BLaER1 (cell line): ENCODE measurements around the gene TMA7B.

Source experiments
- H3K27ac ChIP-seq: shearing (Covaris generic); formaldehyde crosslinking; 2 replicates; pipeline ENCODE4 v1.8.1; 2022
- H3K27me3 ChIP-seq: shearing (Covaris generic); formaldehyde crosslinking; 2 replicates; pipeline ENCODE4 v1.8.1; 2022
- H3K36me3 ChIP-seq: shearing (Covaris generic); formaldehyde crosslinking; 2 replicates; pipeline ENCODE4 v1.8.1; 2022
- H3K4me1 ChIP-seq: shearing (Covaris generic); formaldehyde crosslinking; 2 replicates; pipeline ENCODE4 v1.8.1; 2022
- H3K4me2 ChIP-seq: shearing (Covaris generic); formaldehyde crosslinking; 2 replicates; pipeline ENCODE4 v1.8.1; 2022
- H3K4me3 ChIP-seq: shearing (Covaris generic); formaldehyde crosslinking; 2 replicates; pipeline ENCODE4 v1.8.1; 2022
- H3K9ac ChIP-seq: shearing (Covaris generic); formaldehyde crosslinking; 2 replicates; pipeline ENCODE4 v1.8.1; 2022
- H3K9me3 ChIP-seq: shearing (Covaris generic); formaldehyde crosslinking; 2 replicates; pipeline ENCODE4 v1.8.1; 2022
- H4K20me1 ChIP-seq: shearing (Covaris generic); formaldehyde crosslinking; 2 replicates; pipeline ENCODE4 v1.8.1; 2022
- Cebpa-rat ChIP-seq: shearing (Covaris generic); IDR thresholded peaks from 2 replicates; pipeline ENCODE4 v1.8.1; 2022

Gene TMA7B

DNA sequence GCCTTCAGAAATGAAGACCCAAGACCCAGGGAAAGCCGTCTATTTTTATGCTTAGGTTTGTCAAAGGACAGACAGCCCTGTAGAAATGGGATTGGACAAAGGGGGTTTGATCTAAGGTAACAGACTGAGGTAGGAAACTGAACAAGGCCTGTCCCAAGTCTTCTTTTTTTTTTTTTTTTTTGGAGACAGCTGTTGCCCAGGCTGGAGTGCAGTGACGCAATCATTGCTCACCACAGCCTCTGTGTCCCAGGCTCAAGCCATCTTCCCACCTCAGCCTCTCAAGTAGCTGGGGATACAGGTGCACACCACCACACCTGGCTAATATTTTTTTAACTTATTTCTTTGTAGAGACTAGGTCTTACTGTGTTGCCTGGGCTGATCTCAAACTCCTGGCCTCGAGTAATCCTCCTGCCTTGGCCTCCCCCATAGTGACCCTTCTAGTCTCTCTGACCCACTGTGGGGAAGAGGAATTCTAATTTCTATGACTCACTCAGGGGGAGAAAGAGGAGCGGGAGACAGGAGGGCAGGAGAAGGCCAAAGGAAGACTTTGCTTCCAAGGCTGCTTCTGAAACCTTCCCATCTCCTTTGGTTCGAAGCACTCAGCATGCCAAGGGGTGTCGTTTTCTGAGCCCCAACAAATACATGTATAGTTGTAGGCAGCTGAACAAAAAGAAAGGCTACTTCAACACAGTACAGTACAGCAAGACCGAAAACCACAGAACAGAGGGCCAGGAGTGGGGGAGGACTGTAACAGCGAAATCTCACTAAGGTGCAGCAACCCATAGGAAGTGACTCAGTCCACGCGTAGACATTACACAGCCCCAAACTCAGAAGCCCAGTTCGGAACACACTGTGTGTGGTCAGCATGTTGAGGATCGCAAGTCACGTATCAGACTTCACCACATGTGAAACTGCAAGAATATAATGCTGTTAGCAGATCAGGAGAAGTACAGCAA lies 872 bp downstream of the TMA7B start:
- Histone ChIP-seq H3K4me2 (peak overlapping the region; percentile 61), H4K20me1 (no peaks in the 10 kb centered on the region), H3K36me3 (no peaks in the 10 kb centered on the region), H3K9me3 (no peaks in the 10 kb centered on the region), H3K4me1 (peaks cover 72% of the 10 kb centered on the region), H3K27me3 (no peaks in the 10 kb centered on the region), H3K9ac (no peak overlapping the region), H3K4me3 (no peak overlapping the region), H3K27ac (no peak overlapping the region)
- TF ChIP-seq Cebpa-rat: peak; percentile 61; the same call in 1 of the 2 replicates

DNA sequence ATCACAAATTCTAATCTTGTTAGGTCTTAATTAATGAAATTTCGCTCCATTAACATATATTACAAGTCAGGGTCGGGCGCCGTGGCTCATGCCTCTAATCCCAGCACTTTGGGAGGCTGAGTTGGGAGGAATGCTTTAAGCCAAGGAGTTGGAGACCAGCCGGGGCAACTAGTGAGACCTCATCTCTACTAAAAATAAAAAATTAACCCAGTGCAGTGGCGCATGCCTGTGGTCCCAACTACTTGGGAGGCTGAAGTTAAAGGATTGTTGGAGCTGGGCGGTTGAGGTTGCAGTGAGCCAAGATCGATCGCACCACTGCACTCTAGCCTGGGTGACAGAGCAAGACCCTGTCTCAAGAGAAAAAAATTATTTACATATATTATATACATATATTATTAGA lies 1.9 kb downstream of the TMA7B start:
- no peaks in the 10 kb centered on the region for H3K27me3 ChIP-seq
- no peaks in the 10 kb centered on the region for H3K36me3 ChIP-seq
- no peak overlapping the region for H3K9ac ChIP-seq
- no peaks in the 10 kb centered on the region for H4K20me1 ChIP-seq
- peaks cover 66% of the 10 kb centered on the region for H3K4me1 ChIP-seq
- H3K4me3 ChIP-seq: no peak overlapping the region
- H3K4me2 ChIP-seq: peak overlapping the region; percentile 61
- TF ChIP-seq Cebpa-rat: no peak
- no peak overlapping the region for H3K27ac ChIP-seq
- H3K9me3 ChIP-seq: no peaks in the 10 kb centered on the region

DNA sequence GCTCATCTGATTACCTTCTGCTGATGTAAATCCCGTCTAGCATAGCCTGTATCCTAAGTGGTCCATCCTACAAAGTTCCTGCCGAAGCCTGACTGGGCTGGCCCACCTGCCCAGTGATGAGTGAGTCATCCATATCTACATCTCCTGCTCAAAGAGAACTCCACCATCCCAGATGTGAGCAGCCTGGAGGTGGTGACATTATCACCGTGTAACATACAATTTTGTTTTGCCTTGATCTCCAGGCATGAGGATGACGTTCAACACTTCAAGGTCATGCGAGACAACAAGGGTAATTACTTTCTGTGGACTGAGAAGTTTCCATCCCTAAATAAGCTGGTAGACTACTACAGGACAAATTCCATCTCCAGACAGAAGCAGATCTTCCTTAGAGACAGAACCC lies 5.6 kb downstream of the TMA7B start:
- Histone ChIP-seq H3K4me1 (peaks cover 32% of the 10 kb centered on the region), H3K9me3 (no peaks in the 10 kb centered on the region), H3K9ac (no peak overlapping the region), H3K27ac (no peak overlapping the region), H3K36me3 (no peaks in the 10 kb centered on the region), H3K4me2 (no peak overlapping the region), H3K4me3 (no peak overlapping the region), H3K27me3 (no peaks in the 10 kb centered on the region), H4K20me1 (no peaks in the 10 kb centered on the region)
- no peak for TF ChIP-seq Cebpa-rat

DNA sequence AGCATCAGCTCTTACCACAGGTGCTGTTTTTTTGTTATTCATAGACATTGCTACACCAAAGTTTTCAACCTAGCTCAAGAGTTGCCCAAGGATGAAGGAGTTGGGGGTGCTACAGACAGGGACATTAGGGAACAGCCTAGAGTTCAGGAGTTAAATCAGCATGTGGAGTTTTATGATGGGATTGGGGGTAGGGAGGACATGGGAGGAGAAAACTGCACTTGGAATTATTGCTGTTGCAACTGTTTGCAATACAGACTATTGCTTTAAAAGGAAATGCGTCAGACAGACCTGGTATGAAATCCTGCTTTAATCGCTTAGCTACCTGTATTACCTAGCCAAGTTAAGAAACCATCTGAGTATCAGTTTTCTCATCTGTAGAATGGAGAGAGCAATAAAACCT lies 6.3 kb downstream of the TMA7B start:
- no peaks in the 10 kb centered on the region for H4K20me1 ChIP-seq
- no peak overlapping the region for H3K4me2 ChIP-seq
- no peaks in the 10 kb centered on the region for H3K27me3 ChIP-seq
- H3K4me1 ChIP-seq: peaks cover 25% of the 10 kb centered on the region
- H3K4me3 ChIP-seq: no peak overlapping the region
- no peaks in the 10 kb centered on the region for H3K36me3 ChIP-seq
- no peaks in the 10 kb centered on the region for H3K9me3 ChIP-seq
- H3K9ac ChIP-seq: no peak overlapping the region
- TF ChIP-seq Cebpa-rat: no peak
- H3K27ac ChIP-seq: no peak overlapping the region

DNA sequence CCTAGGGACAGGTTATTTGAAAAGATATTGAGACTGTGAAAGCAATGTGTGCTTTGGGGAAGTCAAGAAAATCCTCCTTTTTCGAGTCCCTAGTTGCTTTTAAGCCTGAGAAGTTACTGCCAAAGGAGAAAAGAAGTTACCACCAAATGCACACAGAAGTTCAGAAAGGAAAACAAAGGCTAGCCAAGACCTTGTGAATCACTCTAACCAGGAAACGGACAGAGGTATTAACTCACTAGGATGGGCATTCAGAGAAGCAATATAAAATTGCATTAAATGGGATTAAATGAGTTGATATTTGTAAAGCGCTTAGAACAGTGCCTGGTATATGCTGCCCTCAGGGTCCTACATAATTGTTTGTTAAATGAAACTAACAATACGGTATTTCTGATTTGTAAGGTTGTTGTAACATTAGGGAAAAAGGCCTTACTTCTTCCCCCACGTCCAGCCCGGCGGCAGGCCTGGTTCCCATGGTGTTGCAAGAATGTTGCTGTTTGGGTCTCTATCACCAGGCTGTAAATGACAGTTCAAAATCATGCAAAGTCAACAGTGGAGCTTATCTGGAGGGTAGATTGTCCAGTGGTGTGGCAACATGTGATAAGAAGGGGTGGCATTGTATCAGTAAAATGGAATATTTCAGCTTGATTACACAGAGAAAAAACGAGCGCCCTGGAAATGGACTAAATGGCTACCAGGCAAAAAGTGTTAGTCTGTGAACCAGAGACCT lies 7.1 kb downstream of the TMA7B start:
- Histone ChIP-seq H3K4me2 (no peak overlapping the region), H3K36me3 (no peaks in the 10 kb centered on the region), H3K4me1 (peaks cover 17% of the 10 kb centered on the region), H3K9me3 (no peaks in the 10 kb centered on the region), H3K4me3 (no peak overlapping the region), H3K27ac (no peak overlapping the region), H3K9ac (no peak overlapping the region), H3K27me3 (no peaks in the 10 kb centered on the region), H4K20me1 (no peaks in the 10 kb centered on the region)
- no peak for TF ChIP-seq Cebpa-rat

DNA sequence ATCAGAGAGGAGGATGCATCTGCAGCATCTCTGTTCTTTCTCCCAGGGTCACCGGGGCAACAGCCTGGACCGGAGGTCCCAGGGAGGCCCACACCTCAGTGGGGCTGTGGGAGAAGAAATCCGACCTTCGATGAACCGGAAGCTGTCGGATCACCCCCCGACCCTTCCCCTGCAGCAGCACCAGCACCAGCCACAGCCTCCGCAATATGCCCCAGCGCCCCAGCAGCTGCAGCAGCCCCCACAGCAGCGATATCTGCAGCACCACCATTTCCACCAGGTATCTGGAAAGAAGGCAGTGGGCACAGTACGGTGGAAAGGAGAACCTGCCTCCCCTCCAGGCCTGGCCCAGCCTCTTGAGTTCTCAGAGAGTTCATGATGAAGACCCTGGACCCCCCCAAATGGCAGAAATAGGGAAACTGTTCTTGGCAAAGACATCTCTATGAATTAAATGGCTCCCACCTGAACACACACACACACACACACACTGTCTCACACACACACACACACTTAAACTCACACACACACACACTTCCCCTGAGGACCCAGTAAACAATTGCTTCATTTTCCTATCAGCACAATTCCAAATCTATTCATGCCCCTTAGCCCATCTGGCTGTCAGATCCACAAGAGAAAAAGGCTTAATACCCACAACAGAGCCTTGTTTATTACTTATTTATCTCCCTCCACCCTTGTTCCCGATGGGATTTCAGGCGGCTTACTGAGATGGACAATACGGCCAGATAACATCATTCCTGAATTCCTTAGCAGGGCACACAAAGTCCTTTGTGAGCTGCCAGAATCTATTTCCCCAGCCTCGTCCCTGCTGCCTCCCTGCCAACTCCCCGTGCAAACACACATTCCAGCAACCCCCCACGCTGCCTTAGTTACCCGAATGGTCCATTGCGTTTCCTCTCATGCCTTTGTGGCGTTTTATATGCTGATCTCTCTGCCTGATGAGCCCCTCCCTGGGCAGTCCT lies 8.1 kb downstream of the TMA7B start:
- Histone ChIP-seq H3K4me3 (no peak overlapping the region), H3K4me1 (peaks cover 8% of the 10 kb centered on the region; the same call in 1 of the 2 replicates), H3K9ac (no peak overlapping the region), H3K27me3 (no peaks in the 10 kb centered on the region), H4K20me1 (no peaks in the 10 kb centered on the region), H3K36me3 (no peaks in the 10 kb centered on the region), H3K9me3 (no peaks in the 10 kb centered on the region), H3K4me2 (no peak overlapping the region), H3K27ac (no peak overlapping the region)
- no peak for TF ChIP-seq Cebpa-rat

DNA sequence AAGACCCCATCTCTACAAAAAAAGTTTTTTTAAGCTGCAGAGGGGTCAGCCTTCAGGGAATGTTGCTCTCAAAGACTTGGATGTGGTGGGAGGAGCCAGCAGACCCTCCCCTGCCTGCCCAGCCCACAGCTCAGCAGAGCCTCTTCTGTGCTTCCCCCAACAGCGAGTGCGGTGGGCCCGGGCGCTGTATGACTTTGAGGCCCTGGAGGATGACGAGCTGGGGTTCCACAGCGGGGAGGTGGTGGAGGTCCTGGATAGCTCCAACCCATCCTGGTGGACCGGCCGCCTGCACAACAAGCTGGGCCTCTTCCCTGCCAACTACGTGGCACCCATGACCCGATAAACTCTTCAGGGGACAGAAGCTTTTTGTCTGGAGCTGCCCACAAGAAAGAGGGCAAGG lies 10.5 kb downstream of the TMA7B start:
- no peaks in the 10 kb centered on the region for H3K9me3 ChIP-seq
- no peaks in the 10 kb centered on the region for H3K27me3 ChIP-seq
- no peaks in the 10 kb centered on the region for H4K20me1 ChIP-seq
- no peaks in the 10 kb centered on the region for H3K36me3 ChIP-seq
- no peaks in the 10 kb centered on the region for H3K4me1 ChIP-seq
- H3K4me3 ChIP-seq: no peak overlapping the region
- no peak overlapping the region for H3K27ac ChIP-seq
- no peak overlapping the region for H3K9ac ChIP-seq
- H3K4me2 ChIP-seq: no peak overlapping the region
- TF ChIP-seq Cebpa-rat: no peak

GRCh38 chr22:39972641-39973040 lies 12.4 kb downstream of the TMA7B start:
- H4K20me1 ChIP-seq: no peaks in the 10 kb centered on the region
- no peak overlapping the region for H3K4me3 ChIP-seq
- no peak overlapping the region for H3K27ac ChIP-seq
- no peak overlapping the region for H3K4me2 ChIP-seq
- no peaks in the 10 kb centered on the region for H3K4me1 ChIP-seq
- H3K36me3 ChIP-seq: no peaks in the 10 kb centered on the region
- no peaks in the 10 kb centered on the region for H3K9me3 ChIP-seq
- H3K27me3 ChIP-seq: no peaks in the 10 kb centered on the region
- H3K9ac ChIP-seq: no peak overlapping the region
- no peak for TF ChIP-seq Cebpa-rat

- Histone ChIP-seq H3K4me2 (no peak overlapping the region), H3K4me1 (no peaks in the 10 kb centered on the region), H3K27me3 (no peaks in the 10 kb centered on the region), H3K9ac (no peak overlapping the region), H4K20me1 (no peaks in the 10 kb centered on the region), H3K9me3 (no peaks in the 10 kb centered on the region), H3K27ac (no peak overlapping the region), H3K36me3 (no peaks in the 10 kb centered on the region), H3K4me3 (no peak overlapping the region)
- no peak for TF ChIP-seq Cebpa-rat
Observed at GRCh38 chr22:39973656-39974055, 13.5 kb downstream of the TMA7B start.
